Measurements from ENCODE around the gene GPR21. TPM values are rescaled to one million over a fixed set of nuclear protein-coding genes. Genes with fewer than 3 reads are reported as not detected.

GPR21 gene
- total RNA-seq, 1 donor from 2014 or later = 6.4 TPM

DNA sequence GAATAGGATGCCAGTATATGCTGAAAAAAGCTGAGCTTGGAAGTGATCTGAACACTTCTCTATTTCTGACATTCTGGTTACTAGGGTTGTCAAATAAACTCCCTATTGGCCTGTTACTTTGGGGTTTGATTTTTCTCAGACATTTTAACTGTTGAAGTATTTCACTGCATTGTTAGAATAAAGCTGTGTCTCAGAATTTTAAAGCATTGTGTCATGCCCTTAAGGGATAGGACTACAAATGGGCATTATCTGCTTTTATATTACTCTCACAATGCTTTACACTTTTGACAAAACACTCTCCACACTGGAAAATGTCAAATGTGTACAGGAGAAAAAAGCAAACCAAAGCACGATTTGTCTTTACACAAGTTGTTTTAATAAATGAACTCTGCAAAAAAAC is 16.8 kb upstream of the GPR21 start:
- no peak for DNase-seq (ENCODE audit: low spot score)
- Histone ChIP-seq H4K20me1 (ENCODE audit: low read depth) (no peaks in the 10 kb centered on the region), H2AFZ (replicated peaks) (no peak overlapping the region), H3K27me3 (no peaks in the 10 kb centered on the region), H3F3A (ENCODE audit: low read depth) (no peaks in the 10 kb centered on the region), H3K9ac (no peak overlapping the region), H3K4me1 (no peaks in the 10 kb centered on the region), H3K4me2 (no peak overlapping the region), H3K36me3 (peaks cover 18% of the 10 kb centered on the region), H3K4me3 (no peak overlapping the region), H3K79me2 (ENCODE audit: low read depth) (no peaks in the 10 kb centered on the region), H3K27ac (no peak overlapping the region), H3K9me3 (ENCODE audit: low read depth) (no peaks in the 10 kb centered on the region)
- peaks cover 29% of the 10 kb centered on the region for H3K36me3 Mint-ChIP-seq
- no peak overlapping the region for H3K4me3 Mint-ChIP-seq
- no peaks in the 10 kb centered on the region for H3K4me1 Mint-ChIP-seq
- H3K27me3 Mint-ChIP-seq (ENCODE audit: insufficient read depth, low read depth) = no peaks in the 10 kb centered on the region
- no peaks in the 10 kb centered on the region for H3K9me3 Mint-ChIP-seq
- no peak overlapping the region for H3K27ac Mint-ChIP-seq
- TF ChIP-seq, protein P1, sequence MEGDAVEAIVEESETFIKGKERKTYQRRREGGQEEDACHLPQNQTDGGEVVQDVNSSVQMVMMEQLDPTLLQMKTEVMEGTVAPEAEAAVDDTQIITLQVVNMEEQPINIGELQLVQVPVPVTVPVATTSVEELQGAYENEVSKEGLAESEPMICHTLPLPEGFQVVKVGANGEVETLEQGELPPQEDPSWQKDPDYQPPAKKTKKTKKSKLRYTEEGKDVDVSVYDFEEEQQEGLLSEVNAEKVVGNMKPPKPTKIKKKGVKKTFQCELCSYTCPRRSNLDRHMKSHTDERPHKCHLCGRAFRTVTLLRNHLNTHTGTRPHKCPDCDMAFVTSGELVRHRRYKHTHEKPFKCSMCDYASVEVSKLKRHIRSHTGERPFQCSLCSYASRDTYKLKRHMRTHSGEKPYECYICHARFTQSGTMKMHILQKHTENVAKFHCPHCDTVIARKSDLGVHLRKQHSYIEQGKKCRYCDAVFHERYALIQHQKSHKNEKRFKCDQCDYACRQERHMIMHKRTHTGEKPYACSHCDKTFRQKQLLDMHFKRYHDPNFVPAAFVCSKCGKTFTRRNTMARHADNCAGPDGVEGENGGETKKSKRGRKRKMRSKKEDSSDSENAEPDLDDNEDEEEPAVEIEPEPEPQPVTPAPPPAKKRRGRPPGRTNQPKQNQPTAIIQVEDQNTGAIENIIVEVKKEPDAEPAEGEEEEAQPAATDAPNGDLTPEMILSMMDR (IDR thresholded peaks at IDR 0.05) = no peak
- TF ChIP-seq EZH2 (IDR thresholded peaks at IDR 0.05) (no peak), EZH2phosphoT487 (IDR thresholded peaks at IDR 0.05) (no peak)

DNA sequence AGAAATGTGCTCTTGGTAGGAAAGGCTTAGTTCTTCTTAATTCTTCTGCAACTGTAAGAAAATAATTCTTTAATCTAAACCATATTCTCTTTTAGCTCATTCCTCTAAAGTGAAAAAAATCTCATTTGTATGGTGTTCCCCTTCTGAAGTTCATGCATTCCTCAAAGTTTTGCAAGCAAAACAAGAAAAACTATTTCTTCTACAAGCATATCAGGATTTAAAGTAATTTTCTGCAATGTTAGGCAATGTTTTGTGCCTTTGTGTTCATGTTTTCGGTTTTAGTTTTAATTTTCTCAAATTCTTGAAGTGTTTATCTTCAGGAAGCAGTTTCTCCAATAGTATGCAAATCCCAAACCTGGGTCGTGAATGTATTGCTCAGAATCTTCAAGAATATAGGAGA is 12.7 kb upstream of the GPR21 start:
- Histone ChIP-seq H3K27ac (no peak overlapping the region), H3K9me3 (ENCODE audit: low read depth) (no peaks in the 10 kb centered on the region), H3K79me2 (ENCODE audit: low read depth) (no peaks in the 10 kb centered on the region), H3K4me1 (no peaks in the 10 kb centered on the region), H3K27me3 (no peaks in the 10 kb centered on the region), H3K36me3 (peaks cover 15% of the 10 kb centered on the region), H3F3A (ENCODE audit: low read depth) (no peaks in the 10 kb centered on the region), H3K9ac (no peak overlapping the region), H4K20me1 (ENCODE audit: low read depth) (no peaks in the 10 kb centered on the region), H3K4me2 (no peak overlapping the region), H3K4me3 (no peak overlapping the region), H2AFZ (replicated peaks) (no peak overlapping the region)
- peaks cover 11% of the 10 kb centered on the region for H3K36me3 Mint-ChIP-seq
- H3K4me3 Mint-ChIP-seq = no peak overlapping the region
- no peaks in the 10 kb centered on the region for H3K27me3 Mint-ChIP-seq (ENCODE audit: insufficient read depth, low read depth)
- H3K9me3 Mint-ChIP-seq = no peaks in the 10 kb centered on the region
- H3K4me1 Mint-ChIP-seq = no peaks in the 10 kb centered on the region
- no peak for TF ChIP-seq EZH2phosphoT487 (IDR thresholded peaks at IDR 0.05)
- TF ChIP-seq EZH2 (IDR thresholded peaks at IDR 0.05) = no peak
- TF ChIP-seq, protein P1 (IDR thresholded peaks at IDR 0.05) = no peak
- no peak for DNase-seq (ENCODE audit: low spot score)
- H3K27ac Mint-ChIP-seq = no peak overlapping the region

DNA sequence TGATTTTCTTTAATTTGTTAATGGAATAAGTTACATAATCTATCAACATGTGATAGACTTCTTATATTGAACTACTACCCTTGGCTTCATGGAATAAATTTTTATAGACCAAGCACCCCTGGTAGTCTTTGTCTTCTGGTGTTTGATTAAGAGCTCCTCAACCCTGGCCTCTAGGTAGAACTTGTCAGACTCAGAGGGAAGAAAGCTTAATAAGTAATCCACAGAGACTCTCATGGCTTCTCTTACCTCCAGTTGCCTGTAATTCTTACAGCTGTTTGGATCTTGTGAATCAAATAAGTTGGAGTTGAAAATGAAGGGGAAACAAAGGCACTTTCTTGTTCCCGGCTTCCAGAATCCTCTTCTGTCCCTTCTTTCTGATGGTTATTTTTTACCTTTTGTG is 7.0 kb upstream of the GPR21 start:
- no peak overlapping the region for H3K9ac ChIP-seq
- no peaks in the 10 kb centered on the region for H3K4me1 Mint-ChIP-seq

More for the DNA sequence above, 7.0 kb upstream of the GPR21 start:
- H3K4me2 ChIP-seq = no peak overlapping the region
- no peaks in the 10 kb centered on the region for H3K79me2 ChIP-seq (ENCODE audit: low read depth)
- H3K27ac ChIP-seq = no peak overlapping the region
- no peak overlapping the region for H3K4me3 ChIP-seq
- Mint-ChIP-seq H3K36me3 (peaks cover 18% of the 10 kb centered on the region), H3K9me3 (no peaks in the 10 kb centered on the region), H3K27me3 (ENCODE audit: insufficient read depth, low read depth) (peaks cover 2% of the 10 kb centered on the region), H3K27ac (no peak overlapping the region), H3K4me3 (no peak overlapping the region)
- TF ChIP-seq EZH2 (IDR thresholded peaks at IDR 0.05) (no peak), EZH2phosphoT487 (IDR thresholded peaks at IDR 0.05) (no peak)
- TF ChIP-seq, protein P1 (IDR thresholded peaks at IDR 0.05) = no peak
- no peaks in the 10 kb centered on the region for H3K9me3 ChIP-seq (ENCODE audit: low read depth)
- no peak overlapping the region for H2AFZ ChIP-seq (replicated peaks)
- no peaks in the 10 kb centered on the region for H3K4me1 ChIP-seq
- H4K20me1 ChIP-seq (ENCODE audit: low read depth) = no peaks in the 10 kb centered on the region
- no peaks in the 10 kb centered on the region for H3F3A ChIP-seq (ENCODE audit: low read depth)
- no peaks in the 10 kb centered on the region for H3K27me3 ChIP-seq
- peaks cover 13% of the 10 kb centered on the region for H3K36me3 ChIP-seq
- DNase-seq (ENCODE audit: low spot score) = no peak

All from neural progenitor cell (in vitro differentiated cells).